Smooth muscle cell of the umbilical artery (primary cell): ENCODE results near the gene FNBP1. TPM values are rescaled to one million over a fixed set of nuclear protein-coding genes. Genes with fewer than 3 reads are reported as not detected.

ENCODE experiments used
- total RNA-seq: library from RNA; depleted of rRNA; stranded (reverse); fragments of >200 nt; gene quantifications from 2 replicates; pipeline ENCODE4 v1.2.3, GENCODE V29; 2014

FNBP1 gene
- total RNA-seq: 29.1 and 41.1 TPM in 2 replicates

DNA sequence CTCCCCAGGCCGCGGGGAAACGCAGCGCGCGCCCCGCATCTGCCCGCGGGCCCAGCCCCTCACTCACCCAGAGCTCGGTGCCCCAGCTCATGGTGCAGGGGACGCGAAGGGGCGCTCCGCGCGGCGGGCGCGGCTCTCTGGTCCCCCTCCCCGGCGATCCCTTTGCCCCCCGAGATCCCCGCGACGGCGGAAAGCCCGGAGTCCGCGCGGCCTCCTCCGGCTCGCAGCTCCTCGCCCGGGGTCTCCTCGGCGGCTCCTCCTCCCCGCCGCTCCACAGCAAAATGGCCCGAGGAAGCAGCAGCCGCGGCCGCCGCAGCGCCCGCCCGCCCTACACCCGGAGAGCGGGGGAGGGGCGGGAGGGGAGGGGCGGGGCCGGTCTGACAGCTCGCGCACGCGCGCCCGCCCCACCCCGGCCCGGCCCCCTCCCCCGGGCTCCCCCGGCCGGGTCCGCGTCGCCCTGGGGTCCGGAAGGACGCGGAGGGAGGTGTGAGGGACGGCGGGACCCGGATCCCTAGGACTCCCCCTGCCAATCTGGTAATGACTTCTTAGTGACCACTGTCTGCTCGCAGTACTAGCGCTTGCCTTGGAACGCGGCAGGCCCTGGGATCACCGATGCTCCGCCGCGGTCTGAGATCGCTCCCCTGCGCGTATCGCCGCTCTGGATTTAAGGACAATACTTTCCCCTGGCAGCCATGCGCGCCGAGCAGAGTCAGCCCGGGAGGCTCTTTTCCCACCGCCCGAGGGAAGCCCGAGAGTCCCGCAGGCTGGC is at the start of gene FNBP1:
Gene FNBP1 (minus strand): TSS at position 305 of the 769 bp plus-strand sequence. CDS start 214 bp downstream, at position 91.

DNA sequence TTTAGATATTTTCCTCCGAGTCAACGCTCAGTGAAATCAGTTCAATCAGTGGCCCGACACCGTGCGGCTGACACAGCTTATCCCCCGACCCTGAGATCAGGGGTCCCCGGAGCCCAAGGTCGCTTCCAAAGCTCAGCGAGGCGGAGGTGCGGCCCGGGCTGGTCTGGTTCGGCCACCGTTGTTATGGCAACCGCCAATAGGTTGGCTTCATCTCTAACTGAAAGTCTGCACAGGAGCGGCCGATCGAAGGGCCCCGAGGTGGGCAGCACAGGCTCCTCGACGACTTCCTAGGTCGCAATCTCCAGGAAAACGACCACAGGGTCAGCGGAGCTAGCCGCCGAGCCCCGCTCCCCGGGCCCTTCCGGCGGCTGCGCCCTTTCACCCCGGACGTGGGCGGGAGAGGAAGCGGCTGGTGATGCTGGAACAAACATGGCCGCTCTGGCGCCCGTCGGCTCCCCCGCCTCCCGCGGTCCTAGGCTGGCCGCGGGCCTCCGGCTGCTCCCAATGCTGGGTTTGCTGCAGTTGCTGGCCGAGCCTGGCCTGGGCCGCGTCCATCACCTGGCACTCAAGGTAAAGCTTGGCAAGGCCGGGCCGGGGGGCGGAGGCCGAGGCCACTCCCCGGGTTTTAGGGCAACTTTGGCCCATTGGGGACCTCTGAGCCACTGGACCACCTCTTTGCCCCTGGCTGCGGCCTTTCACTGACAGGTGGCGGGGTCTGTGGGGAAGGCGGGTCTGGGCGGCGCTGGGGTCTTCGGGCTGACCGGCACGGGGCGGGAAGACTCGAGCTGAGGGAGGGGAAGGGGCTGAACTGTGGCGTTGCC is 10.7 kb upstream of the FNBP1 start, which contains the start of gene GPR107:
Gene GPR107 (plus strand): TSS at position 403 of the 821 bp plus-strand sequence. CDS start 27 bp downstream, at position 430.

Other genes starting within 250 kb of the FNBP1 start
- 58.1 and 58.2 TPM in 2 replicates for gene TOR1B, start 240.0 kb downstream of the FNBP1 start, total RNA-seq
- 52.2 and 54.9 TPM in 2 replicates for gene TOR1A, start 219.1 kb downstream of the FNBP1 start, total RNA-seq
- 41.9 and 60.7 TPM in 2 replicates for gene C9orf78, start 207.9 kb downstream of the FNBP1 start, total RNA-seq
- gene USP20, start 207.7 kb downstream of the FNBP1 start, total RNA-seq: 11.3 and 17.7 TPM in 2 replicates
- gene GPR107, start 10.7 kb upstream of the FNBP1 start, total RNA-seq: 40.4 and 55.7 TPM in 2 replicates
- gene NCS1, start 129.2 kb upstream of the FNBP1 start, total RNA-seq: 79.9 and 127 TPM in 2 replicates
- gene HMCN2, start 222.6 kb upstream of the FNBP1 start, total RNA-seq: 0.05 and 0.30 TPM in 2 replicates